HG02759 (cell line): Measurements from ENCODE around the gene MED15.

Experiments
- ATAC-seq: cut with Tn5 transposase; IDR thresholded peaks from one replicate; pipeline ENCODE4 v1.9.1; 2021; ENCODE audit warnings: mild to moderate bottlenecking, moderate library complexity; ENCODE audit not compliant: unreplicated experiment

The MED15 gene

GRCh38 chr22:20509344-20510047, 2.1 kb downstream of the MED15 start:
- ATAC-seq: no peak

DNA sequence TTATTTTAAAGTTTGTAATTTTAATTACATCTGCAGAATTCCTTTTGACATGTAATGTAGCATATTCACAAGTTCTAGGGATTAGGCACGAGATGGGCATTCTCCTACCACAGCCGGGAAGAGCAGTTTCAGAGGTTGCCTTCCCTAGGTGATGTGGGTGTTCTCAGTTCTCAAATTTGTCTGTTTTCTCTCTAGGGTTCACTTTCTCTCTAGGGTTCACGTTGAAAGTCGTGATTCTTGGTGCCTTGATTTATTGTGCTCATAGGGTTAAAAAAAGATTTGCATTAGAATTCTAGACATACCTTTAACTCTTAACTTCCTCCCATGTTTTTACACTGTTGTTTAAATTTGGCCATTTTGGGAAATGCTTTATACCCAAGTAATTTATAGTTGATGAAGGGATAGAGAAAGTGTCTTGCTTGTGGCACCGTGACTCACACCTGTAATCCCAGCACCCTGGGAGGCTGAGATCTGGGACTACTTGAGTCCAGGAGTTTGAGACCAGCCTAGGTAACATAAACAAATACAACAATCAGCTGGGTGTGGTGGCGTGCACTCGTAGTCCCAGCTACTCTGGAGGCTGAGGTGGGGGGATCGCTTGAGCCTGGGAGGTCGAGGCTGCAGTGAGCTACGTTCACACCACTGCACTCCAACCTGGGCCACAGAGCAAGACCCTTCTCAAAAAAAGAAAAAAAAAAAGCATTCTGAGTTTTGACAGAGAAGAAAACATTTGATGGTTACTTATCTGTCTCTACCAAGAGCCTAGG, 3.6 kb downstream of the MED15 start:
- no peak for ATAC-seq

GRCh38 chr22:20511578-20512229, 4.3 kb downstream of the MED15 start:
- no peak for ATAC-seq

- no peak for ATAC-seq
These were observed 7.4 kb downstream of the MED15 start for GRCh38 chr22:20514658-20515406.

DNA sequence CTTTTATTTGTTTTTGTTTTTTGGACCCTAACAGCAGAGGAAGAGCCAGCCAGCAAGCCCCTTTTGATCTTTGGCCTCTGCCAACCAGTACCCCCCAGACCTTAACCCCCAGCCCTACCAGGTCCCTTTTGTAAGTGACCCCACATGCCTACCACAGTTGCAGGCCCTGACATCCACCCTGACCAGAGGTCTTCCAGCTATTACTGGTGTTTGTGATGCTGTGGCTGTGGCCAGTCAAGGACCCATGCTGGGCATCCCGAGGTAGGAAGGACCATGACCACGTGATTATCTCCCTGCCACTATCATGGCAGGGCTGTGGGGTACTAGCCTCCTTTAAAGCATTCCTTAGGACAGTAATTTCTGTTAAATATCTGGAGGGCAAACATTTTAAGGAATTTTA, 9.0 kb downstream of the MED15 start:
- no peak for ATAC-seq

DNA sequence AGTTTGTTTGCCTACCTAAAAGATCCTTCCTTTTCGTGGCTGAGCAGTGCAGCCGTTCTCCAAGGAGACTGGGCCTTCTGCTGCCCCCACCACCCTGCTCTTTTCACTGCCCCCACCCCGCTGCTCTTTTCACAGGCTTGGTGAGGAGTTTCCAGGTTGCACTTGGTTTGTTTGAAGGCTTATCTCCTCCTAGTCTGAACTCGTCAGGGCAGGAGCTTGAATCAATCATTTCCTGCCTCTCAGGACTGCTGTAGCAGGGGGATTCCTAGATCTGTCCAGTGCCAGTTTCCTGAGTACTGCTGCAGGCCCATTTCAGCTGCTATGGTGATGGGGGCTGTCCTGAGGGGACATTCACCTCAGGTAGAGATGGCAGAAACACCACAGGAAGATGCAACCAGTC, 10.0 kb downstream of the MED15 start:
- no peak for ATAC-seq

DNA sequence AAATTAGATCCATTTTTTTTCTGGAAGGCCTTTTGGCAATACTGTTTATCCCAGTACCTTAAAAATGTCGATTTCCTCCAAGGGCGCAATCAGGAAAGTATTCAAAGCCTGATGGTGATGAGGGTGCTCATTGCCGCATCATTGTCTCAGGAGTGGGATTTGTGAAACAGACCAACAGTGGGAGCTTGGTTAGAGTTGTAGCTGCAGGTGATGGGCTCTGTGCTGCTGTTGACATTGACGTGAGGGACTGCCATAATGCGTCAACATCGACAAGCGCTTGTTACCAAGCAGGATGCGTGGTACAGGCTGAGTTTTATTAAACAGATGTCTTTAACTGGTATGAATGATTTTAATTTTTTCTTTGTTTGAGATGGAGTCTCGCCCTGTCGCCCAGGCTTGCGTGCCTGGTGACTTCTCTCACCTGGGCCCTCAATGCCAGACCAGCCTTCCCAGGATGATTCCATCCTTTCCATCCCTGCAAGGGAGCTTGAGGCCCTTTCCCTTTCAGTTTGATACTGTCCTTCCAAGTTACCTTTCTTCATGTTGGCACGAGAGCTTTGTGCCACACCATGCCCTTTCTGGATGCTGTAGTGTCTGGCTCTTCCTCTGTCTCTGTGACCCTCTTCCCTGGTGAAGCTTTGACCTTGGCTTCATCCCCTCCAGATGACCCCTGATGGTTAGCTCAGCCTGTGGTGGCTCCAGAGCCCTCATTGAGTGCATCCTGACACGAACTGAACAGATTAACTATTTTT, 10.6 kb downstream of the MED15 start:
- no peak for ATAC-seq

DNA sequence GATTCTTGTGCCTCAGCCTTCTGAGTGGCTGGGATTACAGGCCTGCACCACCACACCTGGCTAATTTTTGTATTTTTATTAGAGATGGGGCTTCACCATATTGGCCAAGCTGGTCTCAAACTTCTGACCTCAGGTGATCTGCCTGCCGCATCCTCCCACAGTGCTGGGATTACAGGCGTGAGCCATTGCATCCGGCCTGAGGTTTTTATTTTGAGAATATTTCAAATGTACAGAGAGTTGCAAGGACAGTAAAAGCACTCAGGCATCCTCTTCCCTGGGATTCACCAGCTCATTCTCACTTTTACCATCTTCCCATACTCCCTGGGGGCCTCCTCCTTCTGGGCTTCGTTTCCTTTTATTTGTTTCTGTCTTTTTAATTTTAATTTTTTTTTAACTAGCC, 12.1 kb downstream of the MED15 start:
- no peak for ATAC-seq

- no peak for ATAC-seq
These were observed 12.7 kb downstream of the MED15 start for GRCh38 chr22:20520093-20520511.

- ATAC-seq: no peak
These were observed 15.0 kb downstream of the MED15 start for GRCh38 chr22:20522134-20523004.

- ATAC-seq: no peak
These were observed 15.9 kb downstream of the MED15 start for GRCh38 chr22:20523086-20523983.

GRCh38 chr22:20524004-20524481, 16.6 kb downstream of the MED15 start:
- no peak for ATAC-seq

DNA sequence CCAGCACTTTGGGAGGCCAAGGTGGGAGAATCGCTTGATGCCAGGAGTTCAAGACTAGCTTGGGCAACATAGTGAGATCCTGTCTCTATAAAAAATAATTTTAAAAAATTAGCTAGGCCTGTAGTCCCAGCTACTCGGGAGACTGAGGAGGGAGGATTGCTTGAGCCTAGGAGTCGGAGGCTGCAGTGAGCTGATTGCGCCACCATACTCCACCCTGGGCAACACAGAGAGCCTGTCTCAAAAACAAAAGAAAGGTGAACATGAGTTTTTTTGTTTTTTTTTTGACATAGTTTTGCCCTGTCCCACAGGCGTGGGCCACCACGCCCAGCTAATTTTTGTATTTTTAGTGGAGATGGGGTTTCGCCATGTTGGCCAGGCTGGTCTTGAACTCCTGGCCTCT, 17.6 kb downstream of the MED15 start:
- no peak for ATAC-seq

GRCh38 chr22:20526305-20526627, 18.9 kb downstream of the MED15 start:
- ATAC-seq: no peak

DNA sequence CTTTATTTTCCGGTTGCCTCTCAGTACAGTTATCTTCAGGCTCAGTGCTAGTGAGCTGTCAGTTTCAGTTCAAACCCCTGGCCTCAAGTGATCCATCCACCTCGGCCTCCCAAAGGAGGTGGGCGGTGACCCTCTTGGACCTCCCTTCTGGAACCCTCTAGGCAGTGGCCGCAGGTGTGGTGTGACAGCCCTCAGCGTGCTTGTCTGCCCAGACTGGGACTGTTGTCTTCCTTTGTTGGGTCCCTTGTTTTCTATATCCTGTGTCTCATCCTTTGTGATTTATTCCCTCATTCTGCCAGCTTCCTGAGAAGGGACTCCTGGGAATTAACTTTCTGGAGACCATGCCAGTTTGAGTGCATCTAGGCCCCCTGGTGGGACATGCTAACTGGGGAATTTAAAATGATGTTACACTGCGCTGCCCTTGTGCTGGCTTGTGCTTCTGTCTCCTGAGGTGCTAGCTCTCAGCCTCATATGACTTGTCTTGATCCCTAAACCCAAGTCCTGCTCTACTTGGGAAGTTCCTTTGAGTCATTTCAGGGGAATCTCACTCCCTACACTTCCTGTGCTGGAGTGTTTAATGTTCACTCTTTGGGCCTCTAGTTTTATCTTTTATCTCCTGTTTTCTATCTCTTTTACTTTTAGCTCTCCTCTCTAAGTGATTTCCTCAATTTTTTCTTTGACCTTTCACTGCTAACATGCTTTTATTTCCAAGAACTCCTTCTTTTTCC, 19.4 kb downstream of the MED15 start:
- no peak for ATAC-seq

DNA sequence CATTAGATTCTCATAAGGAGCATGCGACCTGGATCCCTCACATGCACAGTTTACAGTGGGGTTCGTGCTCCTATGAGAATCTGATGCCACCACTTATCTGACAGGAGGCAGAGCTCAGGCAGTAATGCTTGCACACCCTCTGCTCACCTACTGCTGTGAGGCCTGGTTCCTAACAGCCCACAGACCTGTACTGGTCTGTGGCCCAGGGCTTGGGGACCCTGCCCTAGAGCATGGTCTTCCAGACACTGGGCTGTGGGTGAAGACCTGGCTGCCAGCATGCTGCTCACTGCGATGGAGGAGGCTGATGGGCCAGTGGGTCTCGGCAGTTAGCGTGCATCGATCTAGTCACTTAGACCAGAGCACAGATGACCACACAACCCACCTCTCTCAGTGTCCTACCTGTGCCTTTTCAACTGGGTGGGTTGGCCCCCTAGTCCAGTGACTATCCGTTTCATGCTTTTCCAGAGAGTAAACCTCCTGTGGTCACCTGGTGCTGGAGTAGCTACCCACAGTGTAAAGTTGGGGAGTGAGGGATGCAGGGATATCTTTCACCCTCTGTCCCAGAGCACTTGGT, 21.1 kb downstream of the MED15 start:
- no peak for ATAC-seq

GRCh38 chr22:20530368-20531153, 23.2 kb downstream of the MED15 start:
- ATAC-seq: no peak
